Panc1 (cell line): ENCODE results near the gene RBP5. TPM values are rescaled to one million over a fixed set of nuclear protein-coding genes. Genes with fewer than 3 reads are reported as not detected.

Source experiments
- ATAC-seq: fragments of 200-7000 bp; cut with Tn5 transposase; 2 replicates; pipeline ENCODE4 v1.9.1; 2020; ENCODE audit warnings: mild to moderate bottlenecking, moderate library complexity
- BruUV-seq: library from RNA; stranded (reverse); fragments of 400-500 nt; replicated peaks from 2 replicates; lab custom pipeline; 2021; lab: Mats Ljungman, UMichigan
- CTCF ChIA-PET: fragments of 300-600 bp; sonication (Branson Sonifier 250); formaldehyde crosslinking; loops from one replicate; lab custom pipeline; 2022; ENCODE audit warnings: antibody characterized with exemption; lab: Charles Lee
- POLR2A ChIA-PET: fragments of 300-600 bp; sonication (Branson Sonifier 250); formaldehyde crosslinking; loops from one replicate; lab custom pipeline; 2022; ENCODE audit warnings: antibody characterized with exemption; lab: Charles Lee
- DNase-seq: peaks from one replicate; pipeline ENCODE4 v3.0.0-alpha.2; 2010; ENCODE audit warnings: low read depth, low spot score
- H3K27ac ChIP-seq: 2 replicates; pipeline ENCODE4 v1.5.1; 2011; ENCODE audit warnings: mild to moderate bottlenecking, low read length, inconsistent platforms
- H3K27me3 ChIP-seq: fragments of 200-500 bp; sonication (Bioruptor generic); 2 replicates; pipeline ENCODE4 v1.6.0; 2014; ENCODE audit warnings: low read length, inconsistent platforms; ENCODE audit not compliant: control insufficient read depth, insufficient read depth
- H3K36me3 ChIP-seq: fragments of 200-500 bp; sonication (Bioruptor generic); 2 replicates; pipeline ENCODE4 v1.5.1; 2014; ENCODE audit warnings: inconsistent platforms, mild to moderate bottlenecking, low read length, moderate library complexity; ENCODE audit not compliant: control insufficient read depth, insufficient read depth
- H3K4me1 ChIP-seq: 2 replicates; pipeline ENCODE4 v1.5.1; 2011; ENCODE audit warnings: inconsistent platforms, mild to moderate bottlenecking, low read length, moderate library complexity; ENCODE audit not compliant: control insufficient read depth, insufficient read depth
- H3K4me3 ChIP-seq, 2 experiments: 2 replicates each; pipeline ENCODE4 v1.5.1; 2011 to 2012; ENCODE audit warnings: low read depth in 2 of 2, low read length in 2 of 2, mild to moderate bottlenecking in 2 of 2, inconsistent platforms in 1 of 2, moderate library complexity in 1 of 2
- H3K9me3 ChIP-seq: fragments of 200-500 bp; sonication (Bioruptor generic); 2 replicates; pipeline ENCODE4 v1.5.1; 2014; ENCODE audit warnings: low read depth, mild to moderate bottlenecking, inconsistent platforms, low read length, moderate library complexity; ENCODE audit not compliant: control insufficient read depth, insufficient read depth
- POLR2AphosphoS5 ChIP-seq: IDR thresholded peaks from 2 replicates; pipeline ENCODE4 v1.6.1; 2012; ENCODE audit warnings: mild to moderate bottlenecking, low read depth, low read length, moderate library complexity
- SIN3A ChIP-seq: IDR thresholded peaks from 2 replicates; pipeline ENCODE4 v1.6.1; 2012; ENCODE audit warnings: low read depth, mild to moderate bottlenecking, low read length, moderate library complexity, borderline replicate concordance; ENCODE audit not compliant: insufficient read depth
- TCF7L2 ChIP-seq: IDR thresholded peaks from 2 replicates; pipeline ENCODE4 v1.6.1; 2011; ENCODE audit warnings: mild to moderate bottlenecking, low read depth, low read length, inconsistent platforms
- in situ Hi-C: cut with HindIII; loops from 2 replicates; pipeline ENCODE4 v1.10.0; 2016; ENCODE audit warnings: low sequenced_read_pairs, low pct_unique_long_range_greater_than_20kb
- intact Hi-C: fragments of 100-400 bp; cut with micrococcal nuclease; formaldehyde crosslinking; loops from one replicate; pipeline ENCODE4 v1.10.0; 2022; ENCODE audit not compliant: unreplicated experiment
- total RNA-seq: library from RNA; stranded (reverse); gene quantifications from one replicate; pipeline ENCODE4 v1.2.1, GENCODE V29; 2021; ENCODE audit not compliant: unreplicated experiment
- TF ChIP-seq, protein P1 (sequence below), 2 experiments: IDR thresholded peaks; 2 replicates each; pipeline ENCODE4 v1.6.1; 2011 to 2012; ENCODE audit warnings: low read depth in 2 of 2, control low read depth in 1 of 2, low read length in 1 of 2, mild to moderate bottlenecking in 1 of 2, moderate library complexity in 1 of 2; ENCODE audit not compliant: insufficient read depth in 1 of 2
- TF ChIP-seq, protein P2 (sequence below): fragments of 450-650 bp; IDR thresholded peaks from 2 replicates; pipeline ENCODE4 v1.5.1; 2017; ENCODE audit warnings: mild to moderate bottlenecking

Gene RBP5
- total RNA-seq, 1 experiment from 2014 or later, result not detected

DNA sequence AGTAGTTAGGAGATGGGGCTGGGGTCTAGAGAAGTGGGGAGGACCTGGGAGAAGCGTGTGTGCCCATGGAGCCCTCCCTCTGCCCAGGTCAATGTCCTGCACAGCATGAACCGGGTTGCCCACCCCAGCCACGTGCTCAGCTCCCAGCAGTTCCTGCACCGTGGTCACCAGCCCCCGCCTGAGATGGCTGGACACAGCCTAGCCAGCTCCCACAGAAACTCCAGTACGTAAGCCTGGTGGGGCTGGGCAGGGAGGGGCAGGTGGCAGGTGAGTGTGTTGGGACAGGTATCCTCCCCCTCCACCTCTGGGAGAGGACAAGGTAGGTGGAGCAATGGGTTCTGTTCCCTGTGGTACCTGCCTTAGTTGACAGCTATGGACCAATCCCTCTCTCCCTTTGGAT lies 22.2 kb upstream of the RBP5 start:
- H3K9me3 ChIP-seq, result no peaks in the 10 kb centered on the region
- DNase-seq (no peak), ATAC-seq (no peak)
- H3K36me3 ChIP-seq, result no peaks in the 10 kb centered on the region
- intact Hi-C loops (no loop called here), in situ Hi-C loops (no loop called here)
- TF ChIP-seq, protein P1, sequence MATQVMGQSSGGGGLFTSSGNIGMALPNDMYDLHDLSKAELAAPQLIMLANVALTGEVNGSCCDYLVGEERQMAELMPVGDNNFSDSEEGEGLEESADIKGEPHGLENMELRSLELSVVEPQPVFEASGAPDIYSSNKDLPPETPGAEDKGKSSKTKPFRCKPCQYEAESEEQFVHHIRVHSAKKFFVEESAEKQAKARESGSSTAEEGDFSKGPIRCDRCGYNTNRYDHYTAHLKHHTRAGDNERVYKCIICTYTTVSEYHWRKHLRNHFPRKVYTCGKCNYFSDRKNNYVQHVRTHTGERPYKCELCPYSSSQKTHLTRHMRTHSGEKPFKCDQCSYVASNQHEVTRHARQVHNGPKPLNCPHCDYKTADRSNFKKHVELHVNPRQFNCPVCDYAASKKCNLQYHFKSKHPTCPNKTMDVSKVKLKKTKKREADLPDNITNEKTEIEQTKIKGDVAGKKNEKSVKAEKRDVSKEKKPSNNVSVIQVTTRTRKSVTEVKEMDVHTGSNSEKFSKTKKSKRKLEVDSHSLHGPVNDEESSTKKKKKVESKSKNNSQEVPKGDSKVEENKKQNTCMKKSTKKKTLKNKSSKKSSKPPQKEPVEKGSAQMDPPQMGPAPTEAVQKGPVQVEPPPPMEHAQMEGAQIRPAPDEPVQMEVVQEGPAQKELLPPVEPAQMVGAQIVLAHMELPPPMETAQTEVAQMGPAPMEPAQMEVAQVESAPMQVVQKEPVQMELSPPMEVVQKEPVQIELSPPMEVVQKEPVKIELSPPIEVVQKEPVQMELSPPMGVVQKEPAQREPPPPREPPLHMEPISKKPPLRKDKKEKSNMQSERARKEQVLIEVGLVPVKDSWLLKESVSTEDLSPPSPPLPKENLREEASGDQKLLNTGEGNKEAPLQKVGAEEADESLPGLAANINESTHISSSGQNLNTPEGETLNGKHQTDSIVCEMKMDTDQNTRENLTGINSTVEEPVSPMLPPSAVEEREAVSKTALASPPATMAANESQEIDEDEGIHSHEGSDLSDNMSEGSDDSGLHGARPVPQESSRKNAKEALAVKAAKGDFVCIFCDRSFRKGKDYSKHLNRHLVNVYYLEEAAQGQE (IDR thresholded peaks at IDR 0.05; ENCODE audit: insufficient read depth in 1 of 2, low read depth in 2 of 2, low read length in 1 of 2), result no peak
- TF ChIP-seq, protein P2, sequence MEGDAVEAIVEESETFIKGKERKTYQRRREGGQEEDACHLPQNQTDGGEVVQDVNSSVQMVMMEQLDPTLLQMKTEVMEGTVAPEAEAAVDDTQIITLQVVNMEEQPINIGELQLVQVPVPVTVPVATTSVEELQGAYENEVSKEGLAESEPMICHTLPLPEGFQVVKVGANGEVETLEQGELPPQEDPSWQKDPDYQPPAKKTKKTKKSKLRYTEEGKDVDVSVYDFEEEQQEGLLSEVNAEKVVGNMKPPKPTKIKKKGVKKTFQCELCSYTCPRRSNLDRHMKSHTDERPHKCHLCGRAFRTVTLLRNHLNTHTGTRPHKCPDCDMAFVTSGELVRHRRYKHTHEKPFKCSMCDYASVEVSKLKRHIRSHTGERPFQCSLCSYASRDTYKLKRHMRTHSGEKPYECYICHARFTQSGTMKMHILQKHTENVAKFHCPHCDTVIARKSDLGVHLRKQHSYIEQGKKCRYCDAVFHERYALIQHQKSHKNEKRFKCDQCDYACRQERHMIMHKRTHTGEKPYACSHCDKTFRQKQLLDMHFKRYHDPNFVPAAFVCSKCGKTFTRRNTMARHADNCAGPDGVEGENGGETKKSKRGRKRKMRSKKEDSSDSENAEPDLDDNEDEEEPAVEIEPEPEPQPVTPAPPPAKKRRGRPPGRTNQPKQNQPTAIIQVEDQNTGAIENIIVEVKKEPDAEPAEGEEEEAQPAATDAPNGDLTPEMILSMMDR, result no peak
- TF ChIP-seq POLR2AphosphoS5 (no peak), TCF7L2 (no peak), SIN3A (no peak)
- ChIA-PET CTCF (no interaction called here), POLR2A (no interaction called here)
- H3K27ac ChIP-seq, result no peak overlapping the region
- no peaks in the 10 kb centered on the region for H3K4me1 ChIP-seq
- no peak overlapping the region for H3K4me3 ChIP-seq
- BruUV-seq, result no TSS peak
- H3K27me3 ChIP-seq, result no peaks in the 10 kb centered on the region

DNA sequence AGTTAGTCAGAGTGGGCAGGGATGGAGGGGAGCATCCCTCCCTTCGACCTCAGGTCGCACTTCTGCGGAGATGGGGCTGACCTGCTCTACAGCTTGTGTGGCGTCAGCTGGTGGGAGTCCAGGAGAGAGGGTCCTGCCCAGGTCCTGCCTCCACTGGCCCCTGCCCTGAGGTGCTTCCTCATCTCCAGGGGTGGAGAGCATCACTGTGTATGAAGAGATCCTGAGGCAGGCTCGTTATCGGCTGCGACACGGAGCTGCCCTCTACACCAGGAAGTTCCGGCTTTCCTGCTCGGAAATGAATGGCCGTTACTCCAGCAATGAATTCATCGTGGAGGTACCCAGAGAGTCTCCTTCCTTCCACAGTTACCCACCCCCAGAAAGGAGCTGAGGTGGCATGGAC lies 21.7 kb upstream of the RBP5 start:
- H3K9me3 ChIP-seq, result no peaks in the 10 kb centered on the region
- no peaks in the 10 kb centered on the region for H3K27me3 ChIP-seq
- ATAC-seq (no peak), DNase-seq (no peak)
- intact Hi-C loops, result no loop called here
- BruUV-seq, result no TSS peak
- no peaks in the 10 kb centered on the region for H3K36me3 ChIP-seq
- H3K4me1 ChIP-seq, result no peaks in the 10 kb centered on the region
- in situ Hi-C loops, result no loop called here
- CTCF ChIA-PET, result no interaction called here
- POLR2A ChIA-PET, result no interaction called here
- H3K27ac ChIP-seq, result no peak overlapping the region
- TF ChIP-seq, protein P1 (IDR thresholded peaks at IDR 0.05; ENCODE audit: insufficient read depth in 1 of 2, low read depth in 2 of 2, low read length in 1 of 2), result no peak
- TF ChIP-seq POLR2AphosphoS5 (no peak), SIN3A (no peak), TCF7L2 (no peak)
- TF ChIP-seq, protein P2, result no peak
- H3K4me3 ChIP-seq, result no peak overlapping the region
